NCI-H2107 treated with DMSO at 0.1 percent for 48 hours (cell line): ENCODE results near the gene LCLAT1.
"Not testable (repeated sequence)": the region's sequence is repeated elsewhere in the genome, so short reads cannot be mapped to it uniquely, and the experiment has no call there.

Experiments used
- DNase-seq: peaks from one replicate; lab custom pipeline; 2025; ENCODE audit not compliant: unreplicated experiment; lab: John Stamatoyannopoulos, UW

The LCLAT1 gene

DNA sequence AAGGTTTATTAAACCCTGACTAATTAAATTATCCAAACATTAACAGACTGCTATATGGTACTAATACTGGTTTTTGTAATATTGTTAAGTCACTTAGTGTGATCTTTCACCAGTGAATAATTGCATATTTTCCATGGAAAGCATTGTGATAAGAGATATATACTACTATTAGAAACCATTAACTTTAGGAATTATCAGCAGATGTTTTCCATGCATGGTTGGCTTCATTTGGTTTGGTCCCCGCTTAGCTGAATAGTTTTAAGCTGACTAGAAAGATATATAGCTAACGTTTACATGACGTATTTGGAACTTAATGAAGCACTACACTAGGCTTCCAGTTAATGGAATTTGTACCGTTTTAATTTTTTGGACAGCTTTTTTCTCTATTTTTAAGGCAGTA is 37.9 kb downstream of the LCLAT1 start:
- DNase-seq: no peak

DNA sequence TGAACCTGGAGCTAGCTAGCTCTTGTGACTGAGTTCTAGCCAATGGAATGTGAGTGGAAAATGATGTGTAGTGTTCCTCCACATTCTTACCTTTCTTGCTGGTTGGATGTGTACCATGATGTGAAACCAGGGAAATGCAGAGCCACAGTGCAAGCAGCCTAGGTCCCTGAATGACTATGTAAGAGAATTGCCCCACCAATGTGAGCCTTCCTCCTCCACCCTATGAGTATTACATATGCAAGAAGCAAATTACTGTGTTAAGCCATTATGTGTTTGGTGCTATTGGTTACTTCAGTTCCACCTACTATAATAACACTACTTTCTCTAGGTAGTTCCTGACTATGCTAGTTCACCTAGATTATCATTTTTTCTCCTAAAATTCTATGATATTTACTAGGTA is 39.6 kb downstream of the LCLAT1 start:
- DNase-seq: no peak

DNA sequence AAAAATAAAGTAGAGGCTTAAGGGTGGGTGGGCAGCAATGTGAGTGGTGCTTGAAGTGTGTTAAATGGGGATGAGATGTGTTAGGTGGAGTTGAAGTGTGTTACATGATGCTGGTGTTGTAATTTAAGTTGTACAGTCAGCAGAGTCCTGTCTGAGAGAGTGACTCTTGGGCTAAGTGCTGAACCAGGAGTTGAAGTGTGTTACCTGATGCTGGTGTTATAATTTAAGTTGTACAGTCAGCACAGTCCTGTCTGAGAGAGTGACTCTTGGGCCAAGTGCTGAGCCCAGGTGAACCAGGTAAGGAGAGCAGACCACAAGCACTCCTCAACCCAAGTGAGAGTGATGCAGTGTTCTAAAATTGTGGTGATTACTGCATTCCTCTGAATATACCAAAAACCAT is 40.6 kb downstream of the LCLAT1 start:
- DNase-seq: peak; percentile 81

DNA sequence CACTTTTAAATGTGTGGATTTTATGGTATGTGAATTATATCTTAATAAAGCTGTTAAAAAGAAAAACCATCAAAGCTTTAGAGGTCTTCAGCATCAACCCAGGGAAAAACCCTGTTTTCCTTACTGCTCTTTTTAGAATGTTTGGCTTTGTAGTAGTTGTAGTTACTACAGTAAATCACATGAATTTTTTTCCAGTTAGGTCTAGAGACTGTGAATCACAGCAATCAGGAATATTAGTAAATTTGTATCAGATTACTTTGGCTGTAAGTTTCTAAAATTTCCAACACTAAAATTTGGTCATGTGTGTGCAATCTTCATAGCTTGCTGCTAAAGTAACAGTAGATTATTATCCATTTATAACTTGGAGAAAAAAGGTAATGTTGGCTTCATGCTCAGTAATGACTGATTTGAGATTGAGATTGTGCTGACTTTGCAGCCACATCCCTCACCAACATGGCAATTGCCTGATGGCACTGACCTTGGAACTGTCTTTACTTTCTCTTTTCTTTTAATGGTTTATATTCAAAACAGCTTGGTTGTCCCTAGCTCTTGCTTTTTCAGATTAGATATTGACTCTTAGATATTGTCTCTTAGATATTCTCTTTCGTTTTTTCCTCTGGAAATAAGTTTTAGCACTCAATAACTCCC is 41.1 kb downstream of the LCLAT1 start:
- DNase-seq: no peak

DNA sequence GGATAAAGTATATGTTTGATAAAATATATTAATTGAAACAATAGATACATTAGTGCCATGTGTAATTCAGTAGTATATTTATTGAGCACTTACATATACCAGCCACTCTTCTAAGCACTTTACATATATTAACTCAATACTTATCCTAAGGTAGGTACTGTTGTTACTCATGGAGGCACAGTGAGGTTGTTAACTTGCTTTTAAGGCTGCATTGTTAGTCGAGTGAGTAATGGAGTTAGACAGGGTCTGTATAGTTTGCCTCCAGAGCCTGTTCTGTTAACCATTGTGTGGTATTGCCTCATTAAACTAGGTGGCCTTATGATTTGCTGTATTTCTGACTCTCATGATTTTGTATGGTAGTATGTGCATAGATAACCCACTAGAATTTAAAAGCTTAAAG is 44.2 kb downstream of the LCLAT1 start:
- no peak for DNase-seq

DNA sequence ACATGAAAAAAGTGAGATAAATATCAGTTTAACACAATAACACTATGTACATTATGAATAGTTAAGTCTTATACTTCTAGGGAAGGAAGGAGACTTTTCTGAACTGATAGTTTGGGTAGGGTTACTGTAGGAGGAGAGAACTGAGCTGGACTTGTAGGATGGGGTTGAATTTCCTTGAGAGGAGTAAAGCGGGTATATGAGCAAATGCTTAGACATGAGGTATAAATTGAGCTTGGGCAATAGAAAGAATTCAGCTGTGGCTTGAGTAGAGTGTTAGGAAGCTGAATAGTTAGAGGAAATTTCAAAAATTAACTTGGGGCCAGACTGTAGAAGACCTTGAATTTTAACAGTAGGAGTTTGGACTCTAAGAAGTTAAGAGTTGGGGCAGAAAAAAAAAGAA is 45.1 kb downstream of the LCLAT1 start:
- no peak for DNase-seq

DNA sequence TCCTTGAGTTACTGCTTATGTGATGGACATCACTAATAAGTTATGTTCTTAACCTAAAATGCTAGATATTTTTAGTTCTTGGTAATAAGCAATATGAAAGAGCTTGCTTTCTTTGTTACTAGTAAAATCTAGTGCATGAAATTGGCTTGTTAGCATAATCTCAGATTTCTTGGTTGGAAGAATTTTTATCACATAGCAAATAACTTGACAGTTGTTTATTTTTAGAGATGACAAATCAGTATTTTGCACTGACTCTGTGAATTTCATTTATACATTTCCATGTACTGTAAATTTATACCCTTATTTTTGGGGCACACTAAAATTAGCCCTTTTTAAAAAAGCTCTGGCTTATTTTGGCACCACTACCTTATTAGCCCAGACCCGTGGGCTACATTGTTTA is 45.6 kb downstream of the LCLAT1 start:
- DNase-seq: no peak

DNA sequence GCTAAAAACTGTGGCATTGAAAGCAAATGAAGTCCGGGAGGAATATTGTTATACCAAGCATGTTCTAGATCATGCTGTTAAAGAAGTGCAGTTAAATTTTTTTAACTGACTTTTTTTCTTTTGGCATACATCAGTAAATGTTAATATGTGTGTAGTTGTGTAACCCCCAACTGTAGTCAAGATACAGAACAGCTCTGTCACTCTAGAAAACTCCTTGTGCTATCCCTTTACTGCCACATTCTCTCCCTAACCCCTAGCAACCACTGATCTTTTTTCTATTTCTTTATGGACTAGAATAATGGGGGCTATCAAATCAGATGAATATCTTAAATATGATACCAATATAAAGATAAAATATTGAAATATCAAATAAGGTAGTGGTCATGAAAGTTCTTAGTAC is 46.4 kb downstream of the LCLAT1 start:
- no peak for DNase-seq

DNA sequence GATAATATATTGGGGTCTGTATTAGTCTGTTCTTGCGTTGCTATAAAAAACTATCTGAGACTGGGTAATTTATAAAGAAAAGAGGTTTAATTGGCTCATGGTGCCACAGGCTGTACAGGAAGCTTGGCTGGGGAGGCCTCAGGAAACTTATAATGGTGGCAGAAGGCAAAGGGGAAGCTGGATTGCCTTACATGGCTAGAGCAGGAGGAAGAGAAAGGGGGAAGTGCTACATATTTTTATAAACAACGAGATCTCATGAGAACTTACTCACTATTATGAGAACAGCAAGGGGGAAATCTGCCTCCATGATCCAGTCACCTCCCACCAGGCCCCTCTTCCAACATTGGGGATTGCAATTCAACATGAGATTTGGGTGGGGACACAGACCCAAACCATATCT is 48.9 kb downstream of the LCLAT1 start:
- DNase-seq: not testable (repeated sequence)

DNA sequence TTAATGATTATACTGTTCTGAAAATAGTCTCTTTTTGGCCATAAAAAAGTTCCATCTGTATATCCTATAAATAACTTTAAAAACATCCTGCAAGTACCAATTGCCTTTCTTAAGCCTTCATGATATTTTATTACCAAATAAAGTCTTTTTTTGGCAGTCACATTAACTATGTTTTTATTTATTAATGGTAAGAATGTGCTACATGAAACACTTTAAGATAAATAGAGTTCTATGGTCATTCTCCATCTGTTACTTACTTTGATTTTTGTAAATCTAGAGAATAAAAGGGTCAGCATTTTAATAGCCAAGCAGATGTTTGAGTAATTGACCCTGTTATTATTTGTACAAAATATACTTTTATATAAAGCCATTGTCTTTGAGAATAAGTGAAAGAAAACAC is 52.6 kb downstream of the LCLAT1 start:
- no peak for DNase-seq

DNA sequence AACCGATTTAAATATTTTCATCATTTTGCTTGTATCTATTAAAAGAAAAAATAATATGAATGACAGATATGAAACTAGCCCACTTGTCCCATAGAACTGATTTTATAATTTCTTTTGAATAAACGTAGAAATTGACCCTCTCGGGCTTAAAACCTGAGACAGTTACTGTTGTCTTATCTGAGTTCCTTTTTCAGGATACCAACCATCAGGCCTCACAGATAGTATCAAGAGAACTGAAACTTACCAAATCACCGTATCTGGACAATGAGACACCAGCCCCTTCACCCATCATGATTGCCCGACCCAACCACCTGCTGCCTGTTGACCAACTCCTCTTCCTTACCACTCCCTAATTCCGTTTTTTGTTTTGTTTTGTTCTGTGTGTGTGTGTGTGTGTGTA is 53.7 kb downstream of the LCLAT1 start:
- no peak for DNase-seq

DNA sequence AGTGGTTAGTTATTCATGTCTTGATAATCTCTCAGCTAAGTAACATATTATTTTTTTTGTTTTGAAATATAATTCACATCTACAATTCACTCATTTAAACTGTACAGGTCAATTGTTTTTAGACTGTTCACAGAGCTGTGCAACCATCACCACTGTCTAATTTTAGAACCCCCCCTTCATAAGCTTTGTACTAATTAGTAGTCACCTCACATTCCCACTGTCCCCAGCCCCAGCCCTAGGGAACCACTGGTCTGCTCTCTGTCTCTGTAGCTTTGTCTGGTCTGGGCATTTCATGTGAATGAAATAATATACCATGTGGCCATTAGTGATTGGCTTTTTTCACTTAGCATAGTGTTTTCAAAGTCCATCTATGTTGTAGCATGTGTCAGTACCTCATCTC is 55.3 kb downstream of the LCLAT1 start:
- DNase-seq: no peak

DNA sequence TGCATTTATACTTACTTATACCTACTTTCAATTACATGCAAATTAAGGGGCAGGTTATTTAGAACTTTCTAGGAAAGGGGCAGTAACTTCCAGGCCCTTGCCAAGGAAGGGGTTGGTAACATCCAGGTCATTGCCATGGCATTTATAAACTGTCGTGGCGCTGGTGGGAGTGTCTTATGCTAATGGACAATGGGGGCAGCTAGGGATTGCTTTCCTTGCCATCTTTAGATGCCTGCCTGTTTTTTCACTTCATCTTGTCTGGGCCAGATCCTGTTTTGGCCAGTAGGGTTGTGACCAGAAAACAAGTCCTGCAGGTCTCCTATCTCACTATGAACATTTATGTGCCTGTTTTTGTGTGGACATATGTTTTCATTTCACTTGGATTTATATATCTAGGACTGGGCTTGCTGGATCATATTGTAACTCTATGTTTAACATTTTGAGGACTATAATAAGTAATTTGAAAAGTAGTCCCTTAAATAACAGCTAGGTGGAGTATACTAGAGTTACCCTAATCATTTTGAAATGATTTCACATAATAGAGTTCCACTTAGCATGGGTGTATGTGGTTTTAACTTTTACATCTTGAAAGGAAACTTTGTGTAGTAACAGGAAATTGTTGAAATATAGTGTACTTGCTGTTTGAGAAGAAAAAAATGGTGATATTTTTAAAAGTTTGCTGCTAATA is 56.1 kb downstream of the LCLAT1 start:
- DNase-seq: no peak

DNA sequence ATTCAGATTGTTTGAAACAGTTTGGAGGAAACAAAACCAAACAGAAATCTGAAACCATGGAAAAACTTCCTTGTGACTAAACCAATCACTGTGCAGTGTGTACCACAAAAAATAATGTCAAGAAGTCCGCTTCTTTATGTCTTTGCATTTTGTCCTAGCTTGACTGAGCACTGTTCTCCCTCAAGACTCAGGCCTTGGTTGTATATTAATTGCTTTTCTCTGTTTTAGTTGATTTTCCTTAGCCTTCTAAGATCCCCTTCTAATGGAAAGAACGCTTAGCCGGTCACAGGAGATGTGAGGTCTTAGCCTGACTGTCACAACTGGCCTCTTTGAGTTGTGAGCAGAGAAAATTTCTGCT is 56.6 kb downstream of the LCLAT1 start:
- DNase-seq: no peak

DNA sequence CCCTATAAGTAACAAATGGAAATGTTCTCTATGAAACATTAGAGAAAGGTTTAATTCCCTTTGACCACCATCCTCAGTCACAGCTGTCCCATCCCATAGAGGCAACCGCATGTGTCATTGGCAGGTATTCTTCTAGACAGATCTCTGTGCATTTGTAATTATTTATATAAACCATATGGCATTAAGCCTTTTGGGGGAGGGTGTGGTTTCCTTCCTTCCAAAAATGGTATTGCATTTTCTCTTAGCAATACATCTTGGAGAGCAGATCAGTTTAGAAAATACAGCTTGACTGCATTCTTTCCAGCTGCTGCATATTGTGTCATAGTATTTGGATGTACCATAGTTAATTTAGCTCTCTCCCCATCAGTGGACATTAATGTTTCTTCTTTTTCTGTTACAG is 57.7 kb downstream of the LCLAT1 start:
- no peak for DNase-seq

DNA sequence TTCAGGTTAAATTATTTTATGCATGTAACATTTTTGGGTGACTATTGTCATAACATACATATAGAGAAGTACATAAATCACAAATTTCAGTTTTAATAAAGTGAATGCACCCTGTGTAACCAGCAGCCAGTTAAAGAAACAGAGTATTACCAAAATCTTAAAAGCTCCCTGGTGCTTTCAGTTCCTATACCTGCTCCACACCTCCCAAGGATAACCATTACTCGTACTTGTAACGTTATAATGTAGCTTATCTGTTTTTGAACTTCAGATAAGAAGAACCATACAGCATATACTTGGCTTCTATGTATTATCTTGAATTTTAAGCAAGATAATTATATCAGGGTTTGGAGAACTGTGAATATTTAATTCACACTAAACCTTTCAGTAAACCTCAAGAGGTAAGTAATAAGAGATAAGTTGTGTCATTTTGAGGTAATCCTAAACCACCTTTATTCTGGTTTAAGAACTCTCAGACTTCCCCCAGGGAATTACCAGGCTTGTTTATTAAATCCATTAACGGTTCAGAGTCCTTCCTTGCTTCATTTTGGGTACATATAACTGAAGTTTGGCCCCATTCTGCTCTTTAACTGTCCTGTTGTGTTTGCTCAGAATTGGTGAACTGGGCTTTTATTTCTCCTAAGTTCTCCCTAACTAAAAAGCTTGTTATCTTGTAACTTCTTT is 58.6 kb downstream of the LCLAT1 start:
- peak; percentile 76 for DNase-seq

DNA sequence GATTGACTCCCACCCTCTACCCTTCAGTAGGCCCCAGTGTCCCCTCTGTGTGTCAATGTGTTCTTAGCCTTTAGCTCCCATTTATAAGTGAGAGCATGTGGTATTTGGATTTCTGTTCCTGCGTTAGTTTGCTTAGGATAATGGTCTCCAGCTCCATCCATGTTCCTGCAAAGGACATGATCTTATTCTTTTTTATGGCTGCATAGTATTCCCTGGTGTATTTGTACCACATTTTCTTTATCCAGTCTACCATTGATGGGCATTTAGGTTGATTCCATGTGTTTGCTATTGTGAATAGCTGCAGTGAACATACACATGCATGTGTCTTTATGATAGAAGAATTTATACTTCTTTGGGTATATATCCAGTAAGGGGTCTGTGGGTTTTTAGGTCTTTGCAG is 60.4 kb downstream of the LCLAT1 start:
- not testable (repeated sequence) for DNase-seq

DNA sequence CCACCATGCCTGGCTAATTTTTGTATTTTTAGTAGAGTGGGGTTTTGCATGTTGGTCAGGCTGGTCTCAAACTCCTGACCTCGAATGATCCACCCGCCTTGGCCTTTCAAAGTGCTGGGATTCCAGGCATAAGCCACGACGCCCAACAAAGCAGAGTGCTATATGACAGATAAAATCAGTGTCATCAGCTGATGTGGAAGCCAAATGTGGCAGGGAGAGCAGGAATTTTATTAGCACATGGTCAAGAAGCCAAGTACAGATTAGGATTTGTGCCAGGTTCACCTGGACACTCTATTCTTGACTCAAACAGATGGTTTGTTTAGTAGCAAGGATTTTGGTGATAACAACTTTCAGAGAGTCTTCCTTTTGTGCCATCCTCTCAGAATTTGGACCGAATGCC is 62.7 kb downstream of the LCLAT1 start:
- DNase-seq: no peak

DNA sequence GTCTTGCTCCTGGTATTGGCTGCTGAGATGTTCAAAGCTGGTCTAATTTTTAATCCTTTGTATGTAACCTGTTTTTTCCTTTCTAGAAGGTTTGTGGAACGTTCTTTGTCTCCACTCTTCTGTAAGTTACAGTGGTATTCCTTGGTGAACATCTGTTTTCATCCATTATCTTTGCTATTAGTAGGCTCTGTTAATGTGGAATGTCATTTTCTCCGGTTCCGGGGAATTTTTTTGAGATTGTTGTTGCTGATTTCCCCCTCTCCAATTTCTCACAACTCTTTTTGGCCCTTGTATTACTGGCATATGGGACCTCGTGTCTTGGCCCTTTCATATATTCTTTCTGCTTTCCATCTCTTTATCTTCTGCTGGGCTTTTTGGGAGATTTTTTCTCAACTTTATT is 63.4 kb downstream of the LCLAT1 start:
- DNase-seq: no peak

DNA sequence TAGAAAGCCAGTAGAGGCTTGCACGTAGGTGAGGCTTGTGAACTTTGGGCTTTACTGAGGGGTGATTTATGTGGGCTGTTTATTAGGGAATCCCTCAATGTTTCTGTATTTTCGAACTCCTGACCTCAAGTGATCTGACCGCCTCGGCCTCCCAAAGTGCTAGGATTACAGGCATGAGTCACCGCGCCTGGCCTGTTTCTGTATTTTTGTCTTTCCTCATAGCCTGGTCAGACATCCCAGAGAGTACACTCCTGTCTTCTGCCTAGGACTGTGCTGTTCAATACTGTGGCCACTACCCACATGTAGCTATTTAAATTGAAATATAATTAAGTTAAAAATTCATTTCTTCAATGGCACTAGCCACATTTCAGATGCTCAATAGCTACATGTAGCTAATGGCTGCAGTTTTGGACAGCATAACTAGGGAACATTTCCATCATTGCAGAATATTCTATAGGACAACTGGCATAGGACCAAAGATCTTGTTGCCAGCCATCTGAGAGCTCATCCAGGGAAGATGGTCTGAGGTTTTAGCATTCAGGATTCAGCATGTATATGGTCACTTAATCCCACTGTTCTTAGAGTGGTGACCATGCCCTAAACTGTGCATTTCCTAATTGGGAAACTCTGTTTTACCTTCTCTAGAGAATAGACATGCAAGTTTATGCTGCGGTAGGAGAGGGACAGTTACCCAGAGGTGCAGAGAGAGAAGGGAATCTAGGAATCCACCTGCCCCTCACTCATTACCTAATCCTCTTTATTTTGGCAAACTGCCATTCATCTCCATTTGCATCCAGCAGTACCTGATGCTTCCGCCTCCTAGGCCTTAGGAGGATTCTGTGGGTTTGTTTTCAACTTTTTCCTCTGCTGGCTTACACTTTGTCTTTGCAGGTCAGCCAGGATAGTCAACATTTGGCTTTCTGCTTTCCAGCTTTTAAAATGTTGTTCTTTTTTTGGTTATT is 64.4 kb downstream of the LCLAT1 start:
- peak; percentile 49 for DNase-seq

DNA sequence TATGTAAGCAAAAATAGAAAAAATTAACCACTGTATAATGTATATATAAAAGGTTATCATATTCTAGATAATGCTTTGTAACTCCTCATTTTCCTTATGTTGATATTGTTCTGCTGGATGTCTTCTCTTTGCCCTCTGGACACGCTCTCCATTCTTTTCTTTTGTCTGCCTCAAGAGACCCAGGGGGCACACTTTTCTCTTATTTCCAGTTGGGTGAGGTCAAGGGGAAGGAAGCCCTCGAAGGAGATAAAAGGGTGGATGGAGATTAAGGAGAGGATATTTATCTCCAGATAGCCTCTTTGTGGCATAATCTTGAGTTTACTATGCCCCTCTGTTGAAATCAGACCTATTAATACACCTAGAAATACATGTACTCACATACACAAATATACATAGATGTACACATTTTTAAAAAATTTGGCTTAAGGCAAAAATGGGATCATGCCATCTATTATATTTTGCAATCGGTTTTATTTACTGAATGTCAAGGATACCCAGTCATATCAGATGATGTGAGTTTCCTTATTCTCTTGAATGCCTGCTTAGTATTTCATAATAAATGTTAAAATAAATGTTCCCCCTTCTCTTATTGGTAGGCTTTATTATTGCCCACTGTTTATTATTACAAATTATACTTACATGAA is 65.3 kb downstream of the LCLAT1 start:
- DNase-seq: no peak
